Measurements from ENCODE around the gene CD9. TPM values are rescaled to one million over a fixed set of nuclear protein-coding genes. Genes with fewer than 3 reads are reported as not detected.

The CD9 gene
- total RNA-seq, 2 donors from 2014 or later = 66.6 to 91.3 TPM

DNA sequence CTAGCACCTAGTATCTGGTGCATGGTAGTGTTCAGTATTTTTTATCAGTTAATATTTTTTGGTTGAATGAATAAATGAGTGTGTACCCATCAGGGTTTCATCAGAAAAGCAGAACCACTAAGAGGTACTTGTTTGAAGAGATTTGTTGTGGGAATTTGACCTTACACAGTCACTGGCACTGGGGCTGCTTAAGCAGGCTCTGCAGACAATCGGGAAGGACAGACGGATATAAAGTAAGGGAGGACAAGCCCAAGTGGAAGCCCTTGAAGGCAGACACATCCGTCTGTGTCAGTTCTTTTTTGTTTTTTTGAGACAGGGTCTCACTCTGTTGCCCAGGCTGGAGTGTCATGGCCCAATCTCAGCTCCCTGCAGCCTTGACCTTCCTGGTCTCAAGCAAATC is 38.7 kb downstream of the CD9 start:
- DNase-seq = no peak
- WGBS, 2 donors = 83 to 91% methylated on average over 3 of the region's 3 CpGs

DNA sequence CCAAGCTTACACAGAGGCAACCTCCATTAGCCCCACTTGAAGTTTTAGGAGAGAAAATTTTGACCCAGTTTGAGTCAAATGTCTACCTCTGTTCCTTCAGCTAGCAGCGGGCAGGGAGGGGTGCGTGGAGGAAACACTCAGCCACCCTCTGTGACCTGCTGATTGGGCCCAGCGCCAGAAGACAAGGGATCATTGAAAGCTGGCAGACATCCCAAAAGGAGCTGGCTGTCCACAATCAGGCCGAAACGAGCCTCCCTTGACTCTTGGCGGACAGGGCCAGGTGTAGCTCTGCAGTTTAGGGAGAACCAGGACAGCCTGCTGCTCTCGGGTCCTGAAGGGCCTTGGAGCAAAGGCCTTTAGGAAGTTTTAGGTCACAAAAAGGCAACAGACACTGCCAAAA is 41.3 kb downstream of the CD9 start:
- DNase-seq (peak; percentile 74 to 84 (median 79)), ATAC-seq (peak; percentile 80)
- TF ChIP-seq, protein P1, sequence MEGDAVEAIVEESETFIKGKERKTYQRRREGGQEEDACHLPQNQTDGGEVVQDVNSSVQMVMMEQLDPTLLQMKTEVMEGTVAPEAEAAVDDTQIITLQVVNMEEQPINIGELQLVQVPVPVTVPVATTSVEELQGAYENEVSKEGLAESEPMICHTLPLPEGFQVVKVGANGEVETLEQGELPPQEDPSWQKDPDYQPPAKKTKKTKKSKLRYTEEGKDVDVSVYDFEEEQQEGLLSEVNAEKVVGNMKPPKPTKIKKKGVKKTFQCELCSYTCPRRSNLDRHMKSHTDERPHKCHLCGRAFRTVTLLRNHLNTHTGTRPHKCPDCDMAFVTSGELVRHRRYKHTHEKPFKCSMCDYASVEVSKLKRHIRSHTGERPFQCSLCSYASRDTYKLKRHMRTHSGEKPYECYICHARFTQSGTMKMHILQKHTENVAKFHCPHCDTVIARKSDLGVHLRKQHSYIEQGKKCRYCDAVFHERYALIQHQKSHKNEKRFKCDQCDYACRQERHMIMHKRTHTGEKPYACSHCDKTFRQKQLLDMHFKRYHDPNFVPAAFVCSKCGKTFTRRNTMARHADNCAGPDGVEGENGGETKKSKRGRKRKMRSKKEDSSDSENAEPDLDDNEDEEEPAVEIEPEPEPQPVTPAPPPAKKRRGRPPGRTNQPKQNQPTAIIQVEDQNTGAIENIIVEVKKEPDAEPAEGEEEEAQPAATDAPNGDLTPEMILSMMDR (IDR thresholded peaks at IDR 0.05) = no peak
- TF ChIP-seq POLR2A (IDR thresholded peaks at IDR 0.05) = no peak
- Histone ChIP-seq H3K36me3 (replicated peaks in 1 of 2; ENCODE audit: insufficient read depth in 1 of 2, low read depth in 2 of 2) (peaks cover 0 to 5% of the 10 kb centered on the region in 2 donors), H3K4me1 (peaks cover 11% of the 10 kb centered on the region), H3K4me3 (no peak overlapping the region), H3K9me3 (no peaks in the 10 kb centered on the region), H3K27ac (peak overlapping the region in 1 of 4 donors; percentile 5), H3K27me3 (no peaks in the 10 kb centered on the region)
- intact Hi-C loops (cut with DNase I) = no loop called here
- 8 to 11% methylated on average over 7 of the region's 7 CpGs for WGBS, 2 donors

More for the DNA sequence above, 38.7 kb downstream of the CD9 start:
- Histone ChIP-seq H3K9me3 (no peaks in the 10 kb centered on the region), H3K27me3 (no peaks in the 10 kb centered on the region), H3K36me3 (replicated peaks in 1 of 2; ENCODE audit: insufficient read depth in 1 of 2, low read depth in 2 of 2) (peaks cover 0 to 5% of the 10 kb centered on the region in 2 donors), H3K27ac (no peak overlapping the region), H3K4me1 (peaks cover 28% of the 10 kb centered on the region), H3K4me3 (no peak overlapping the region)
- TF ChIP-seq POLR2A (IDR thresholded peaks at IDR 0.05) = no peak
- TF ChIP-seq, protein P1 (IDR thresholded peaks at IDR 0.05) = no peak
- ATAC-seq = no peak
- intact Hi-C loops (cut with DNase I) = no loop called here

DNA sequence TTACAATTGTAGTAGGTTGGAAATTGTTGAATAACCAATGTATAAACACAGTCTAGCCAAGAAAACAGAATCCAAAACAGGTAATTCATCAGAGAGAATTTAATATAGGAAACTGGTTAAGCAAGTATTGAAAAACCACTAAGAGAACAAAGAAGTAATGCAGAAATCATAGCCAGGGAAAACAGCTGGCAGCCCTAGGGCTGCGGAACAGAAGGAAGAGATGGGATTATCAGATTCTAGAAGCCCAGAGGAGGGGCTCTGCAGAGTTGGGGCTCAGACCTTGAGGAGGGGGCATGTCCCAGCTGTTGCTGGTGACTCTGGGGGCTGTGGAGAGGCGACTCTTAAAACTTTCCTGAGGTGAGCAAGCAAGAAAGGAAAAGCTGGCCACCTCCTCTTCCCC is 49.4 kb downstream of the CD9 start:
- 48 to 50% methylated on average over 2 of the region's 2 CpGs for WGBS, 2 donors
- Histone ChIP-seq H3K9me3 (no peaks in the 10 kb centered on the region), H3K27ac (peak overlapping the region in 1 of 4 donors; percentile 37), H3K4me1 (peaks cover 7% of the 10 kb centered on the region), H3K4me3 (no peak overlapping the region), H3K27me3 (no peaks in the 10 kb centered on the region), H3K36me3 (replicated peaks in 1 of 2; ENCODE audit: insufficient read depth in 1 of 2, low read depth in 2 of 2) (no peaks in the 10 kb centered on the region)
- ATAC-seq = peak; percentile 59
- intact Hi-C loops (cut with DNase I) = no loop called here
- no peak for DNase-seq
- TF ChIP-seq, protein P1 (IDR thresholded peaks at IDR 0.05) = no peak
- no peak for TF ChIP-seq POLR2A (IDR thresholded peaks at IDR 0.05)

DNA sequence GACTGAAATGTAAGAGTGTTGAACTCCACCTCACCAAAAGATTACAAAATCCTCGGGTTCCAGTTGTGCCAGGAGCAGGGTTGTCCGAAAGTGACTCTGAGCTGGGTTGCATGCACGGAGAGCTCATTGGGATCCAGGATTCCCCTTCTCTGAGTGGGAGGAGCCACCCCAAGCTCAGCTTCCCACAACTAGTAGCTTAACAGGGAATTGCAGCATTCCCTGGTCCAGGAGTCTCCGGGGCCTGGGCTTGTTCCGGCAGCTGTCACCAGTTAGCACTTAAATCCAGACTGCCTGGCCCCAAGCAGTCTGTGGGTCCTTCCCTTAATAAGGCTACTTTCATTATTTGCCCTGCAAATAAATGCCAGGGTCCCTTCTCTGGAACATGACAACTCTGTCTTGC is 50.1 kb downstream of the CD9 start:
- no peak for TF ChIP-seq POLR2A (IDR thresholded peaks at IDR 0.05)
- TF ChIP-seq, protein P1 (IDR thresholded peaks at IDR 0.05) = no peak
- no peaks in the 10 kb centered on the region for H3K27me3 ChIP-seq
- H3K9me3 ChIP-seq = no peaks in the 10 kb centered on the region
- H3K36me3 ChIP-seq (replicated peaks in 1 of 2; ENCODE audit: insufficient read depth in 1 of 2, low read depth in 2 of 2) = no peaks in the 10 kb centered on the region
- DNase-seq = peak in 1 of 4 donors; percentile 17
- WGBS, 2 donors = 46 to 57% methylated on average over 4 to 5 of the region's 5 CpGs
- intact Hi-C loops (cut with DNase I) = no loop called here
- H3K27ac ChIP-seq = no peak overlapping the region
- no peak overlapping the region for H3K4me3 ChIP-seq
- peaks cover 7% of the 10 kb centered on the region for H3K4me1 ChIP-seq
- peak; percentile 55 for ATAC-seq

DNA sequence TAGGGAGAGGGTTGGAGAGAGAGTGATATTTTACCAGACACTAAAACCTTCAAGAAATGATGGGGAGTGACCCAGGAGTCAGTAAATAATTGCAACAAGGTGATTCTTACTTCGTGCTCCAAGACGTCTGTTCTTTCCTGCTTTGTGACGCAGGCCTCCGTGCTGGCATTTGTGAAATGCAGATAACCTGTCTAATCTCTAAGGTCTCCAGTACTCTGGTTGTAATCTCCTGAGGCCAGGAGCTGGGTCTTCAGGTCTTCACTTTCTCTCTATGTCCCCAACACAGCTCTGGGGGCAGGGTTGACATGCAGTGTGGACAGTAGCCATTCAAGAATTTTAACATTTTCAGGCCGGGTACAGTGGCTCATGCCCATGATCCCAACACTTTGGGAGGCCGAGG is 53.1 kb downstream of the CD9 start:
- TF ChIP-seq, protein P1 (IDR thresholded peaks at IDR 0.05) = no peak
- no peak for TF ChIP-seq POLR2A (IDR thresholded peaks at IDR 0.05)
- Histone ChIP-seq H3K4me3 (no peak overlapping the region), H3K36me3 (replicated peaks in 1 of 2; ENCODE audit: insufficient read depth in 1 of 2, low read depth in 2 of 2) (no peaks in the 10 kb centered on the region), H3K27me3 (no peaks in the 10 kb centered on the region), H3K4me1 (peaks cover 7% of the 10 kb centered on the region), H3K9me3 (no peaks in the 10 kb centered on the region), H3K27ac (no peak overlapping the region)
- intact Hi-C loops (cut with DNase I) = no loop called here
- DNase-seq = no peak
- ATAC-seq = no peak
- WGBS, 2 donors = 80 to 83% methylated on average over 6 of the region's 6 CpGs
